ENCODE measurements around the gene FOXL3. TPM values are rescaled to one million over a fixed set of nuclear protein-coding genes. Genes with fewer than 3 reads are reported as not detected.

Gene FOXL3
- polyA plus RNA-seq, 3 donors, result not detected

- Mint-ChIP-seq H3K4me1 (no peaks in the 10 kb centered on the region), H3K27ac (no peak overlapping the region), H3K4me3 (no peak overlapping the region), H3K27me3 (ENCODE audit: low read depth in 3 of 3) (peaks cover 0 to 3% (median 0%) of the 10 kb centered on the region in 3 donors), H3K9me3 (peaks cover 43 to 80% (median 70%) of the 10 kb centered on the region in 7 donors), H3K36me3 (peaks cover 69 to 83% of the 10 kb centered on the region in 2 donors)
- Histone ChIP-seq H3K36me3 (replicated peaks in 1 of 2; ENCODE audit: control insufficient read depth in 1 of 2, insufficient read depth in 2 of 2, low read length in 2 of 2) (peaks cover 56 to 99% of the 10 kb centered on the region in 2 donors), H3K4me1 (ENCODE audit: control insufficient read depth in 1 of 2, insufficient read depth in 2 of 2, low read length in 2 of 2) (no peaks in the 10 kb centered on the region), H3K79me2 (ENCODE audit: insufficient read depth, low read length) (no peaks in the 10 kb centered on the region), H3K9ac (ENCODE audit: insufficient read depth, low read length, poor library complexity, severe bottlenecking) (no peak overlapping the region), H3K27me3 (ENCODE audit: control insufficient read depth in 2 of 2, insufficient read depth in 2 of 2, low read length in 2 of 2) (no peaks in the 10 kb centered on the region), H2AFZ (ENCODE audit: insufficient read depth, low read depth, low read length, poor library complexity, severe bottlenecking) (no peak overlapping the region), H3K9me3 (replicated peaks in 1 of 2; ENCODE audit: control insufficient read depth in 1 of 2, insufficient read depth in 1 of 2, low read length in 2 of 2) (peaks cover 72 to 85% of the 10 kb centered on the region in 2 donors), H3K27ac (ENCODE audit: low read depth in 1 of 2, low read length in 2 of 2) (no peak overlapping the region), H4K20me1 (ENCODE audit: insufficient read depth, low read length) (no peaks in the 10 kb centered on the region), H3K4me2 (replicated peaks; ENCODE audit: extremely low read depth, low read length, poor library complexity, severe bottlenecking) (no peak overlapping the region), H3K4me3 (replicated peaks in 1 of 3; ENCODE audit: low read depth in 2 of 3, low read length in 3 of 3) (no peak overlapping the region)
- 97% methylated on average over 38 of the region's 38 CpGs for WGBS (ENCODE audit: insufficient coverage)
- intact Hi-C loops (cut with micrococcal nuclease), result no loop called here
- DNase-seq, result no peak
- TF ChIP-seq CTCF (IDR thresholded peaks at IDR 0.05), result no peak
These were observed 33.5 kb upstream of the FOXL3 start for GRCh38 chr7:256461-256940.

GRCh38 chr7:256981-257646, 32.9 kb upstream of the FOXL3 start:
- no peak overlapping the region for H2AFZ ChIP-seq (ENCODE audit: insufficient read depth, low read depth, low read length, poor library complexity, severe bottlenecking)
- H3K9ac ChIP-seq (ENCODE audit: insufficient read depth, low read length, poor library complexity, severe bottlenecking), result no peak overlapping the region
- H3K79me2 ChIP-seq (ENCODE audit: insufficient read depth, low read length), result no peaks in the 10 kb centered on the region
- H3K4me2 ChIP-seq (replicated peaks; ENCODE audit: extremely low read depth, low read length, poor library complexity, severe bottlenecking), result no peak overlapping the region
- no peaks in the 10 kb centered on the region for H3K27me3 ChIP-seq (ENCODE audit: control insufficient read depth in 2 of 2, insufficient read depth in 2 of 2, low read length in 2 of 2)
- no peak overlapping the region for H3K4me3 ChIP-seq (replicated peaks in 1 of 3; ENCODE audit: low read depth in 2 of 3, low read length in 3 of 3)
- peaks cover 63 to 79% of the 10 kb centered on the region in 2 donors for H3K36me3 Mint-ChIP-seq
- no peaks in the 10 kb centered on the region for H3K4me1 ChIP-seq (ENCODE audit: control insufficient read depth in 1 of 2, insufficient read depth in 2 of 2, low read length in 2 of 2)
- no peaks in the 10 kb centered on the region for H3K4me1 Mint-ChIP-seq
- DNase-seq, result no peak
- peaks cover 51 to 93% of the 10 kb centered on the region in 2 donors for H3K36me3 ChIP-seq (replicated peaks in 1 of 2; ENCODE audit: control insufficient read depth in 1 of 2, insufficient read depth in 2 of 2, low read length in 2 of 2)
- no peak overlapping the region for H3K4me3 Mint-ChIP-seq
- H3K9me3 Mint-ChIP-seq, result peaks cover 49 to 86% (median 76%) of the 10 kb centered on the region in 7 donors
- intact Hi-C loops (cut with micrococcal nuclease), result no loop called here
- H4K20me1 ChIP-seq (ENCODE audit: insufficient read depth, low read length), result no peaks in the 10 kb centered on the region
- no peak overlapping the region for H3K27ac ChIP-seq (ENCODE audit: low read depth in 1 of 2, low read length in 2 of 2)
- no peak for TF ChIP-seq CTCF (IDR thresholded peaks at IDR 0.05)
- no peak overlapping the region for H3K27ac Mint-ChIP-seq
- WGBS (ENCODE audit: insufficient coverage), result over 99% methylated on average over 27 of the region's 29 CpGs
- H3K9me3 ChIP-seq (replicated peaks in 1 of 2; ENCODE audit: control insufficient read depth in 1 of 2, insufficient read depth in 1 of 2, low read length in 2 of 2), result peaks cover 78 to 91% of the 10 kb centered on the region in 2 donors
- peaks cover 0 to 3% (median 0%) of the 10 kb centered on the region in 3 donors for H3K27me3 Mint-ChIP-seq (ENCODE audit: low read depth in 3 of 3)
